Endothelial cell of hepatic sinusoid (primary cell): ENCODE results near the gene HOXA13.

Experiments
- in situ Hi-C: cut with HindIII; loops from 2 replicates; pipeline ENCODE4 v1.10.0; 2017; ENCODE audit warnings: low sequenced_read_pairs

HOXA13 gene

GRCh38 chr7:27211084-27211446 lies 11.2 kb upstream of the HOXA13 start:
- in situ Hi-C loops = loop anchor here (25.0 kb wide), 1 partner anchor 701 kb away; no protein-coding TSS in a partner anchor

DNA sequence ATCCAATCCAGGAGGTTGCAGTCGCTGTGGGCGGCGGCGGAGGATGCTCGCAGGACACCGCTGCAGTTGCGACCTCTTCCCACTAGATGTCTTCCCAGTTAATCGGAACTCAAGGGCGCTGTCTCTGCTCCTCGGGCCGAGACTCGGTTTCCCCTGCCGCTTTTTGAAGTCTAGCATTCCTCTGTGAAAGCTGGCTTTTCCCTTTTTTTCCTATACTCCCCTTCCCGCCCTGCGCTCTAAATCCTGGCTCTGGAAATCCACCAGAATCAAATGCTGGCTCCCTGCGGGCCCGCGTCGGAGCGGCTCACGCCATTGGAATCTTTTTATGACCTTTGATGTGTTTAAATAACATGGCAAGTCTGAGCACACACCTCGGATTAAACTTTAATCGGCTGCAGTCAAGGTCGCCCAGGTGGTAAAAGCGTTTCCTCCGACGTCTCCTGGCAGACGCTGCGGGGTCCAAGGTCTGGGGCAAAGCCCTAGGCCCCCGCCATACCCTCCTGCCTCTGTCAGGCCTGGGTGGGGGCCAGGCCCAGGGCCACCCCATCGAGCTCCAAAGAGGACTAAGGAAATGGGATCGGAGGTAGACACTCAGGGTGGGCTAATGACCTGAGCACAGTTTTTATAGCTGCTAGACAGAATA lies 10.7 kb upstream of the HOXA13 start:
- in situ Hi-C loops = loop anchor here (25.0 kb wide), 1 partner anchor 702 kb away; no protein-coding TSS in a partner anchor

DNA sequence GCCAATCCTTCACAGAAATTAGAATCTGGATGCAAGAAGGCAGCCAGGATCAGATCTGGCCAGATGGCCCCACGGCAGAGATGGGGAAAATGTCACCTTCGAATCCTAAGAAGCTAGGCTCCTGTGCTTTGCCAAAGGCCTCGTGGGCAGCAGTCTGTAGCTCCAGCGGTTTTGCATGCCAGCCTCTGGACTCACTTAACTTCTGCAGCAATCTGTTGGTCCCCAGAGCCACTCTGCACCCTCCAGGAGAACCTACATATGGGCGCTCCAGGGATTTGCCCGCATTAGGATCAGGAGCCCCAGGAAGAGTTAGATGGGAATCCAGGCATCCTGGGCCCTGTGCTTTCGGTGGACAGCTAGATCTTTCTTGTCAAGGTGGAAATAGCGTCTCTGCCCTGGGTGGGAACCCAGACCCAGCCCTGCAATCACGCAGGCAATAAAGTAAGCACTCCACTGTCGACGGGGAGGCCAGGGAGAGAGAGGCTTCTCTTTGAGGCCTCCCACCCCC lies 10.1 kb upstream of the HOXA13 start:
- in situ Hi-C loops = loop anchor here (10.0 to 25.0 kb wide), 2 partner anchors 575 to 702 kb away; no protein-coding TSS in a partner anchor

DNA sequence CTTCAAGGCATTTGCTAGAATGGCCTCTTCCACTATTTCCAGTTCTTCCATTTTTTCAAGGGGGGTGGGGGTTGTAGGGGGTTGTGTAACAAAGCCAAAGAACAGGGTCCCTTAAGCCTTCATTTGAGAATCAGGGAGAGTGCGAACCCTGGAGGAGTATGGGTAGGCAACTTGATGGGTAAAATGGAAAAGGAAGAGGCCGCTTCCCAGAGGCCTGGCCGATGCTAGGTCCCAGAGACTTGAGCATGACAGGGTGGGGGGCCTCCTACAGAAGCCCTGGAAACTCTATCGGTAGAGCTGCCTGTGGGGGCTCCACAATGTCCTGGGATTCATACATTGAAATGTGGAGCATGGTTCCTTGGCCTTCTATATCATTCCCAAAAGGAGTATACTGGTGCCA lies 9.1 kb upstream of the HOXA13 start:
- in situ Hi-C loops = loop anchor here (10.0 to 25.0 kb wide), 2 partner anchors 576 to 703 kb away; no protein-coding TSS in a partner anchor

GRCh38 chr7:27207348-27207985 lies 7.6 kb upstream of the HOXA13 start:
- in situ Hi-C loops = loop anchor here (10.0 to 25.0 kb wide), 2 partner anchors 577 to 705 kb away; no protein-coding TSS in a partner anchor

- in situ Hi-C loops = loop anchor here (10.0 to 25.0 kb wide), 2 partner anchors 579 to 707 kb away; no protein-coding TSS in a partner anchor
Observed at GRCh38 chr7:27205325-27206280, 5.7 kb upstream of the HOXA13 start.

DNA sequence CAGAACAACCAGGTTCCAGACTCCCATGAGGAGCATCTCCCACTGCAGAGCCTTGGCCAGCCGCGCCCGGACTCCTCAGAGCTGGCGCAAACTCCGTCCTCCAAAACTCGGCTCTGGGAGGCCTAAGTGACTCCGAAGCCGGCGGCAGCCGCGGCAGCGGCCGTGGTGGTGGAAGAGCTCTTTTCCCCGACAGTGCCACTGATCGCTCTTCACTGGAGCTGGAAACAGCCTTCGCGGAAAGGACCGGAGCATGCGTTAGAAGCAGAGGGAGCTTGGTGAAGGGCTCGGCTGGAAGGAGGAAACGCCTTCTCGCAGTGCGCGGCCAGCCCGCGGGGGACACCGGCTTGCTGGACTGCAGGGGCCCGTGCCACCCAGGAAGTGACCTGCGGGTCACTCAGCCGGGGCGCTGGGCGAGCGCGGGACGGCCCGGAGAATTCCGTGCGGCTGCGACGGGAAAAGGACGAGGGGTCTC lies 5.0 kb upstream of the HOXA13 start:
- in situ Hi-C loops = loop anchor here (10.0 to 25.0 kb wide), 2 partner anchors 580 to 707 kb away; no protein-coding TSS in a partner anchor

- in situ Hi-C loops = loop anchor here (10.0 to 25.0 kb wide), 2 partner anchors 581 to 708 kb away; no protein-coding TSS in a partner anchor
Observed at GRCh38 chr7:27203964-27204594, 4.2 kb upstream of the HOXA13 start.

GRCh38 chr7:27203365-27203953 lies 3.6 kb upstream of the HOXA13 start:
- in situ Hi-C loops = loop anchor here (10.0 to 25.0 kb wide), 2 partner anchors 581 to 709 kb away; no protein-coding TSS in a partner anchor

- in situ Hi-C loops = loop anchor here (10.0 to 25.0 kb wide), 2 partner anchors 582 to 710 kb away; no protein-coding TSS in a partner anchor
Observed at GRCh38 chr7:27202862-27203134, 2.9 kb upstream of the HOXA13 start.

DNA sequence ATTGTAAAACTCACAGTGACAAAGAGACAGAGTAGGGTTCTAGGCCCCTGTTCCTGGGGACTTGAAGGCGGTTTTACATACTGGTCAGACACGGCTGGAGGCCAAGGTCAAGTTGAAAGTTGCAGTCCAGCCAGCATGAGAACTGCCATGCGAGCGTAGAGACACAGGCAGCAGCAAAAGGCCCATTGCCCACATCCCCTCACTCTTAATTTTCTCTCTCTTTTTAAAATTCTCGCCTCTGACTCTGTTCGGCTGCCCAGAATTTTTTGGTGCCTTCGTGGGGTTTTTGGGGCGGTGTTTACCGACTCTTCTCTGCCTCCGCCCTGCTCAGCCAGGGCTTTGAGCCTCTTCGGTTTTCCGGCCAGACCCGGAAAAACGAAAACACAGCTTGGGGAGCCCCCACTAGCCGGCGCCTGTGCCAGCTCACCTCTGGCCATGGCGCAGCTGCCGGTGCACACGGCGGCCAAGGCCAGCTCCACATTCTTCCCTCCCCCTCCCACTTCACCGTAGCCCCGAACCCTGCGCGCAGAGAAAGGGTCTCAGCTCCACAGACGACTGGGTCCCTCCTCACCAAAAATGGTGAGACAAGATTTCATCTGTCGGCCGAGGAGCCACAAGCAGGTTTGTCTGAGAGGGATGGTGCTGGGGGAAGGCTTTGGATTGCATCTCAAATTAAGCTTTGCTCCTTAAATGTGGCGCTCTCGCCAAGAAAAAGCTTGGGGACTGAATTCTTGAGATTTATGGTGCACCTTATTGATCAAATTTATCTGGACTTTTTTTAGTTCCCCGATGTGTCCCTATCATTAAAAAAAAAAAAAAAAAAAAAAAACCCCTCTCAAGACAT lies 2.3 kb upstream of the HOXA13 start:
- in situ Hi-C loops = loop anchor here (10.0 to 25.0 kb wide), 2 partner anchors 583 to 710 kb away; no protein-coding TSS in a partner anchor

GRCh38 chr7:27201580-27202017 lies 1.7 kb upstream of the HOXA13 start:
- in situ Hi-C loops = loop anchor here (10.0 to 25.0 kb wide), 2 partner anchors 583 to 711 kb away; no protein-coding TSS in a partner anchor

DNA sequence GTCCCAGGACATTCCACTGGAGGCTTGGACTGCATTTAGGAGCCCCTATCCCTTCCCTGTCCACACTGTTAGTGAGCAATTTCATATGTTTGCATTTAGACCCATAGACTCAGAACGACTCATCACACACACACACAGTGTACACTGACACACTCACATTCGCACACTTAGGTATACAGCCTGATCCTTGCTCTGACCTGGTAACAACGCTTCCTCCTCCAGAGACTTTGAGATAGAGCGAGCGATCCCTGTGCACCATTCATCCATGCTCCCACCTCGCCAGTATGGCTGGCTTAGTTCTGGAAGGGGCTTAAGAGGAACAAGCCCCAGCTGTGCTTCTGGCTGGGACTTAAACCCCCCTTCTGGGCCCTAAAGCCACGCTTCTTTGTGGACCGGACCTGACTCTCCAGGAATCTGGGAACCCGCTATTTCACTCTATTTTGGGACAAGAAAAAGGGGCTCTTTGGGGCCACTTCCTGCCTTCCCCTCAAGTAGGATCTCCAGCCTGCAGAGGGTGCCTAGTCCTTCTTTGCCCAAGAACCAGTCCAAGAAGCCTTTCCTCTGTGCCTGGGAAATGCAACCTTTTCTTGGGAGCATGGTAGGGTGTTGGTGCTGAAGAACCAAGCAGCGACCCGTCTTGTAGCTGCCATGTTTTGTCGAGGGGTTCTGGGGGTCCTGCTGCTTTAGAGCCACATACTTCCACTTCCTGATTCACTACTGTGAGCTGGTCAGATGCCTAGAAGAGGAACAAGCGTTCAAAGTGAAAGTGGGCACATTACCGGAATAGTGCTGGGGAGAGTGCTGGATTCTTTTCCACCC lies 1.1 kb upstream of the HOXA13 start:
- in situ Hi-C loops = loop anchor here (10.0 to 25.0 kb wide), 2 partner anchors 584 to 711 kb away; no protein-coding TSS in a partner anchor

GRCh38 chr7:27198871-27199801 lies 755 bp downstream of the HOXA13 start:
- in situ Hi-C loops = no loop called here

- in situ Hi-C loops = no loop called here
Observed at GRCh38 chr7:27198138-27198841, 1.6 kb downstream of the HOXA13 start.
